GM21423 (cell line): ENCODE results near the gene AMIGO1.

Experiments
- ATAC-seq: cut with Tn5 transposase; IDR thresholded peaks from one replicate; pipeline ENCODE4 v1.9.1; 2021; ENCODE audit warnings: mild to moderate bottlenecking, moderate library complexity; ENCODE audit not compliant: unreplicated experiment

Gene AMIGO1

GRCh38 chr1:109457819-109458218, 51.7 kb downstream of the AMIGO1 start:
- ATAC-seq = no peak

DNA sequence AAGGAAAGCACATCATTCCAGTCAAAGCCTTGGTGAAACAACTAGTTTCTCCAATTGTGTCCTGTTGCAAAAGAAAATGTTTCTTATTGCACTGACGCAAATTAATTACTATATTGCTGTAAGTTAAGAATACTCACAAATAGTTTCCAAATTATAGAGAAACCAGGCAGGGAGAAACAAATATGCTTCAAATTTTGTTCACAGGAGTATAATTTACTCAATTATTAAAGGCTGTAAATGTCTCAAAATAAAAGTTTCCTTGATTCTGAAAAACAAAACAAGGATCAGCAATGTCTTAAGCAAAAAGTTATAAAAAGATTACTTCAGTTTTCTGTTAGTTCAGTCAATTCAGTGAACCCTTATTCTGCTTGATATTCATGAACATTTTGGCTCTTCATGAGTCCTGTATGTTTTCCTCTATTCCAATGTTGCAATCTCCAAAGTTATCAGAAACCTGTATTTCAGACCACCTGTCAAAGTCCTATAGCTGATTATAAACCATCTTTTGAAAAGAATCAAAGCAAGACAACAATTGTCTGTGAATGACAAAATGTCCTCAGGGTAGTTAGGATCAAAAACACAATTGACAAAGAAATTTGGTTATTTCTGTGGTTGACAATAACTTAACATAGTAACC, 54.9 kb downstream of the AMIGO1 start:
- ATAC-seq = no peak
